GM10248 (cell line): ENCODE measurements around the gene DPF1.

Source experiments
- CTCF ChIA-PET: fragments of 300-600 bp; sonication (Branson Sonifier 250); formaldehyde crosslinking; extraction: SDS; loops from one replicate; lab custom pipeline; 2021; ENCODE audit warnings: antibody characterized with exemption; lab: Yijun Ruan, JAX
- POLR2A ChIA-PET: fragments of 350-650 bp; sonication (Branson Sonifier 250); formaldehyde crosslinking; extraction: SDS; loops from one replicate; lab custom pipeline; 2020; ENCODE audit warnings: antibody characterized with exemption; lab: Yijun Ruan, JAX
- DNase-seq: peaks from one replicate; pipeline ENCODE4 v3.0.0; 2012; ENCODE audit errors: extremely low spot score
- CTCF ChIP-seq: IDR thresholded peaks from 2 replicates; pipeline ENCODE4 v1.5.1; 2012; ENCODE audit warnings: mild to moderate bottlenecking, low read depth; ENCODE audit errors: extremely low read depth, missing control alignments, control extremely low read depth

DPF1 gene

GRCh38 chr19:38196948-38197656 is 26.9 kb downstream of the DPF1 start:
- ChIA-PET POLR2A (no interaction called here), CTCF (interaction anchor here (1.0 to 1.2 kb wide), 2 partner anchors 13 to 294 kb away, joined by 3 to 4 read pairs; no protein-coding TSS in a partner anchor)
- no peak for DNase-seq

GRCh38 chr19:38196245-38196837 is 27.7 kb downstream of the DPF1 start:
- POLR2A ChIA-PET, result no interaction called here
- CTCF ChIA-PET, result interaction anchor here (1.0 to 1.2 kb wide), 2 partner anchors 13 to 294 kb away, joined by 3 to 4 read pairs; no protein-coding TSS in a partner anchor
- no peak for TF ChIP-seq CTCF
- no peak for DNase-seq

More at GRCh38 chr19:38196948-38197656, 26.9 kb downstream of the DPF1 start:
- no peak for TF ChIP-seq CTCF

- POLR2A ChIA-PET, result no interaction called here
- DNase-seq, result no peak
- TF ChIP-seq CTCF, result no peak
- CTCF ChIA-PET, result no interaction called here
Observed at GRCh38 chr19:38195237-38195636, 28.8 kb downstream of the DPF1 start.

- TF ChIP-seq CTCF, result no peak
- ChIA-PET POLR2A (no interaction called here), CTCF (no interaction called here)
- DNase-seq, result no peak
Observed at GRCh38 chr19:38194061-38194701, 29.8 kb downstream of the DPF1 start.

GRCh38 chr19:38193445-38193844 is 30.6 kb downstream of the DPF1 start:
- POLR2A ChIA-PET, result no interaction called here
- CTCF ChIA-PET, result no interaction called here
- TF ChIP-seq CTCF, result no peak
- no peak for DNase-seq

GRCh38 chr19:38191747-38192146 is 32.3 kb downstream of the DPF1 start:
- POLR2A ChIA-PET, result no interaction called here
- no peak for TF ChIP-seq CTCF
- no peak for DNase-seq
- CTCF ChIA-PET, result no interaction called here
